SH-SY5Y (cell line): ENCODE measurements around the gene CACTIN.

Experiments used
- GATA2 ChIP-seq: IDR thresholded peaks from 2 replicates; pipeline ENCODE4 v1.6.1; 2011; ENCODE audit warnings: mild to moderate bottlenecking, low read depth, low read length
- GATA3 ChIP-seq: IDR thresholded peaks from 2 replicates; pipeline ENCODE4 v1.6.1; 2011; ENCODE audit warnings: low read depth, mild to moderate bottlenecking, low read length, moderate library complexity

DNA sequence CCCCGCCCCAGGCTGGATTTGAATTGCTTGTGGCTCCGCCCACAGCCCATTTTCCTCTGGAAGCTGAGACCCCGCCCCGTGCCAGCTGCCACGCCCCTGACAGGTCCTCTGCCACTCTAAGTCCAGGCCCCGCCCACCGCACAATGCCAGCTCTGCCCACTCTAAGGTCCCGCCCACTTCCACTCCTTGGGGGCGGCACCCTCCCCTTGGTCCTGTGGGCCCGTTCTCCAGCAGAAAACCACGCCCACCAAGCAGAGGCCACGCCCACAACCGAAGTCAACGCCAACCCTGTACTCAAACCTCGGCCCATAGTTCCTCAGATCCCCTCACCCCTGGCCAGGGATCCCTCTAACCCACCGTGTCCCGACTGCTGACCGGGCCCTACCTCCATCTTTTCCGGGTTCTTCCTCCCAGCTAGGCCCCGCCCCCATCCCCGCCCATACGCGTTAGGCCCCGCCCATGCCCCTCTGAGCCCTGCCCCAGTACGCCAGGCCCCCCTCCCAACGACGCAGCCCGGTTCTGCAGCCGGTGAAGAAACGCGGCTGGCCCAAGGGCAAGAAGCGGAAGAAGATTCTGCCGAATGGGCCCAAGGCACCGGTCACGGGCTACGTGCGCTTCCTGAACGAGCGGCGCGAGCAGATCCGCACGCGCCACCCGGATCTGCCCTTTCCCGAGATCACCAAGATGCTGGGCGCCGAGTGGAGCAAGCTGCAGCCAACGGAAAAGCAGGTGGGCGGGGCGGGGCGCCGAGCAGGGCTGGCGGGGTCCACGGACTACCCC, 52.5 kb downstream of the CACTIN start:
- TF ChIP-seq GATA2 (no peak), GATA3 (no peak)
